BE2C (cell line): ENCODE results near the gene KLHDC9.

Experiments used
- DNase-seq: peaks from one replicate; pipeline ENCODE4 v3.0.0-alpha.2; 2020
- H3K27me3 ChIP-seq: fragments of 250-450 bp; sonication (Bioruptor Pico); 2 replicates; pipeline ENCODE4 v1.5.1; 2020; ENCODE audit warnings: mild to moderate bottlenecking
- H3K36me3 ChIP-seq: fragments of 250-450 bp; sonication (Bioruptor Pico); 2 replicates; pipeline ENCODE4 v1.5.1; 2020; ENCODE audit warnings: mild to moderate bottlenecking
- H3K4me1 ChIP-seq: fragments of 250-450 bp; sonication (Bioruptor Pico); 2 replicates; pipeline ENCODE4 v1.5.1; 2020
- H3K4me3 ChIP-seq: 2 replicates; pipeline ENCODE4 v1.5.1; 2011; ENCODE audit warnings: low read depth, low read length
- H3K9me3 ChIP-seq: fragments of 250-450 bp; sonication (Bioruptor Pico); 2 replicates; pipeline ENCODE4 v1.5.1; 2020
- TF ChIP-seq, protein P1 (sequence below): IDR thresholded peaks from 2 replicates; pipeline ENCODE4 v1.5.1; 2012; ENCODE audit warnings: mild to moderate bottlenecking, low read depth, low read length

Gene KLHDC9

DNA sequence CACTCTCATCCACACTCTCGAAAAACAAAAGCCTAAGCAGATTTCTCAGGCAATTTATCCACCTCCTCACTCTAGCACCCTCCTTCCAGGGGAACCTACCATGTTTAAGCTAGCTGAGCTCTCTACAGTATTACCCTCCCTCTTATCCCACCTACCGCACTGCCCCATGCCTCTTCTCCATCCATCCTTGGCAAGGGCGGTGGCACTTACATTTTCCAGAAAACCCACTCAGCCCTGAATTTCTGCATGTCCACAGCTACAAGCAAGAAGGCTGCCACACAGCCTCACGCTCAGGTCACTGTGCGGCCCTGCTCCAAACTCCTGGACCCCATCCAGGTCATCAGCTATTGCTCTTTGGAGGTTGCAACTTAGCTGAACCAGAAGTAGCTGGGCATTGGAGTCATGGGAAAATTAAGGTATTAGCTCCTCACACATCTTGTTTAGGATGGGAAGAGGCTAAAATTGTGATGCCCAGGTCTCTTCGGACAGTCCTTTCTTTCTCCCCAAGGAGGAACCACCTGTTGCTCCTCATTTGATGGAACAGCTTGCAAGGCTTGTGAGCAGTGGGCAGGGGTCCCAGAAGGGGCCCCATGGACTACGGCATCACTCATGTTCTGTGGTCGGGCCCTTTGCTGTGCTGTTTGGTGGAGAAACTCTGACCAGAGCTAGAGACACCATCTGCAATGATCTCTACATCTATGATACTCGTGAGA, 1.1 kb downstream of the KLHDC9 start:
- Histone ChIP-seq H3K36me3 (peaks cover 19% of the 10 kb centered on the region), H3K9me3 (no peaks in the 10 kb centered on the region), H3K4me3 (peak overlapping the region; percentile 76), H3K27me3 (no peaks in the 10 kb centered on the region), H3K4me1 (no peaks in the 10 kb centered on the region)
- DNase-seq, result no peak
- TF ChIP-seq, protein P1, sequence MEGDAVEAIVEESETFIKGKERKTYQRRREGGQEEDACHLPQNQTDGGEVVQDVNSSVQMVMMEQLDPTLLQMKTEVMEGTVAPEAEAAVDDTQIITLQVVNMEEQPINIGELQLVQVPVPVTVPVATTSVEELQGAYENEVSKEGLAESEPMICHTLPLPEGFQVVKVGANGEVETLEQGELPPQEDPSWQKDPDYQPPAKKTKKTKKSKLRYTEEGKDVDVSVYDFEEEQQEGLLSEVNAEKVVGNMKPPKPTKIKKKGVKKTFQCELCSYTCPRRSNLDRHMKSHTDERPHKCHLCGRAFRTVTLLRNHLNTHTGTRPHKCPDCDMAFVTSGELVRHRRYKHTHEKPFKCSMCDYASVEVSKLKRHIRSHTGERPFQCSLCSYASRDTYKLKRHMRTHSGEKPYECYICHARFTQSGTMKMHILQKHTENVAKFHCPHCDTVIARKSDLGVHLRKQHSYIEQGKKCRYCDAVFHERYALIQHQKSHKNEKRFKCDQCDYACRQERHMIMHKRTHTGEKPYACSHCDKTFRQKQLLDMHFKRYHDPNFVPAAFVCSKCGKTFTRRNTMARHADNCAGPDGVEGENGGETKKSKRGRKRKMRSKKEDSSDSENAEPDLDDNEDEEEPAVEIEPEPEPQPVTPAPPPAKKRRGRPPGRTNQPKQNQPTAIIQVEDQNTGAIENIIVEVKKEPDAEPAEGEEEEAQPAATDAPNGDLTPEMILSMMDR, result no peak

DNA sequence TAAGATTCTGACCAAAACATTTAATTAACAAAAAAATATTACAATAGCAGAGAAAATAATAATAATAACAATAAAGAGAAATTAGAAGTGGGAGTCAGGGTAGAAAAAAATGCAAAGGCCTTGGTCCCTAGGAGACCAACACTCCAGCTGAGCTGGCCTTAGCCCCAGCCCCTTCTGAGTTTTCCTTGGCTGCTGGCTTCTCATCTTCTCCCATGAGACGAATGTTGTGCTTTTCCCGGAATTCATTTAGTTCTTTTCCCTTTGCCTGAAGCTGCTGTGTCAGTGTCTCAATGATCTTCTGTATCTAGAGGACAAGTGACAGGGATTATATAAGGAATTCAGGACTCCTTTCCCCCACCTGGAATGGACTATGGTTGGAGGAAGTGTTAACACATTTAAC, 2.4 kb downstream of the KLHDC9 start:
- no peak for DNase-seq
- Histone ChIP-seq H3K36me3 (peaks cover 19% of the 10 kb centered on the region), H3K27me3 (no peaks in the 10 kb centered on the region), H3K4me3 (no peak overlapping the region), H3K9me3 (no peaks in the 10 kb centered on the region), H3K4me1 (no peaks in the 10 kb centered on the region)
- TF ChIP-seq, protein P1, result no peak

DNA sequence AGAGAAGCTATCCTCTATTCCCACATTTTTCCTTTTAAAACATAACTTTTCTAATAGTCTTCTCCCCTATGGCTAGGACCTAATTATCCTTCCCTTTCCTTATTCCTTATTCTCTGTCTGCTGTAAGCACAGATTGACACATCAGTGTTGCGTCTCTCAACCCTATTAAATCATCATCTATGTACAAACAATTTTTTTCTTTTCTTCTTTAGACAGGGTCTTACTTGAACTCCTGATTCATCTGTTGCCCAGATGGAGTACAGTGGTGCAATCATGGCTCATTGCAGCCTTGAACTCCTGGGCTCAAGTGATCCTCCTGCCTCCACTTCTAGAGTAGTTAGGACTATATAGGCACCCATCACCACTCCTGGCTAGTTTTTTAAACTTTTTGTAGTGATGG, 8.3 kb downstream of the KLHDC9 start:
- Histone ChIP-seq H3K36me3 (peaks cover 12% of the 10 kb centered on the region), H3K9me3 (no peaks in the 10 kb centered on the region), H3K4me1 (no peaks in the 10 kb centered on the region), H3K4me3 (no peak overlapping the region), H3K27me3 (no peaks in the 10 kb centered on the region)
- DNase-seq, result no peak
- TF ChIP-seq, protein P1, result no peak

DNA sequence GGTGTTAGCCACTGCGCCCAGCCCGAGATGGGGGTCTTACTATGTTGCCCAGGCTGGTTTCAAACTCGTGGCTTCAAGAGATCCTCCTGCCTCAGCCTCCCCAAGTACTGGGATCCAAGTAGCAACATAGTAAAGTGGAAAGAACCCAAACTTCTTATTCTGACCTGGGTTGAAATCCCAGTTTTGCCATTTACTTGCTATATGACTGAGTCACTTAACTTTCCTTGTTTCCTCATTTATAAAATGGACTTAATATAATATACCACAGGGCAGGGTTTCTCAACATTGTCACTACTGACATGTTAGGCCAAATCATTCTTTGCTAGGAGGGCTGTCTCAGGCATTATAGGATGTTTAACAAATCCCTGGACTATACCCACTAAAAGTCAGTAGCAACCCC, 13.0 kb downstream of the KLHDC9 start:
- H3K4me1 ChIP-seq, result no peaks in the 10 kb centered on the region
- no peak overlapping the region for H3K4me3 ChIP-seq
- no peak for DNase-seq
- H3K27me3 ChIP-seq, result no peaks in the 10 kb centered on the region
- TF ChIP-seq, protein P1, result no peak
- peaks cover 3% of the 10 kb centered on the region; the same call in 1 of the 2 replicates for H3K36me3 ChIP-seq
- H3K9me3 ChIP-seq, result no peaks in the 10 kb centered on the region

DNA sequence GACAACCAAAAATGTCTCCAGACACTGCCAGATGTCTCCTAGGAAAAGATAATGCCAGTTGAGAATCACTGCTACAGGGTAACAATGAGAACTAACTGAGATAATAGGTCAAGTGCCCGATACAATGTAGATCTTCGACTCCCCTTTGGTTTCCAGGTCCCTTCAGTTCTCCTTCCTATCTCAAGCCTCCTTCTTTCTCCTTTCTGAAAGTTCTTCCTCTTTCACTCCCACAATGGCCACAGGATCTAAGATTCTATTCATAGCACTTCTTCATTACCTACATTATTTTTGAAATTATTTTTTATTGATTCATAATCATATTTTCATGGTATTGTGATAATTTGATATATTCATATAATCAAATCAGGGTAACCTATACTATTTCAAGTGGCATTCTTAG, 13.4 kb downstream of the KLHDC9 start:
- TF ChIP-seq, protein P1, result no peak
- Histone ChIP-seq H3K4me3 (no peak overlapping the region), H3K4me1 (no peaks in the 10 kb centered on the region), H3K36me3 (peaks cover 3% of the 10 kb centered on the region; the same call in 1 of the 2 replicates), H3K27me3 (no peaks in the 10 kb centered on the region), H3K9me3 (no peaks in the 10 kb centered on the region)
- DNase-seq, result no peak

DNA sequence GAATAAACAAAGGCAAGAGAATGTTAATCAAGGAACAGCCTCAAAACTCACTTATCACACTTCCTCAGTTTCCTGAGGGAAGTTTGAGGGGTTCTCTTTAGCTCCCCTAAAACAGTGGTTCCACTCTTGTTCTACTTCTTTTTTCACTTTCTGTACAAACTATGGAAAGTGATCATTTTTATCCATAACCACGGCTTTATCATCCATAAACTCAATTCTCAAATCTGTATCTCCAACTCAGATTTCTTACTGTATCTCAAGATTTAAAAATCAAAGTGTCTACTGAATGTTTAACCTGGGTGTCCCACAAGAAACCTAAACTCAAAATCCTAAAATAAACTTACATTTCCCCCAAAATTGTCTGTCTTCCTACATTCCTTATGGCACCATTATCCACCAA, 15.8 kb downstream of the KLHDC9 start:
- no peaks in the 10 kb centered on the region for H3K27me3 ChIP-seq
- TF ChIP-seq, protein P1, result no peak
- H3K4me3 ChIP-seq, result no peak overlapping the region
- H3K9me3 ChIP-seq, result no peaks in the 10 kb centered on the region
- peaks cover 2% of the 10 kb centered on the region for H3K4me1 ChIP-seq
- H3K36me3 ChIP-seq, result peaks cover 3% of the 10 kb centered on the region; the same call in 1 of the 2 replicates
- DNase-seq, result no peak
